GM21515 (cell line): ENCODE results near the gene ATP23.

Experiments
- ATAC-seq: cut with Tn5 transposase; IDR thresholded peaks from one replicate; pipeline ENCODE4 v1.9.1; 2021; ENCODE audit not compliant: unreplicated experiment

ATP23 gene, protein sequence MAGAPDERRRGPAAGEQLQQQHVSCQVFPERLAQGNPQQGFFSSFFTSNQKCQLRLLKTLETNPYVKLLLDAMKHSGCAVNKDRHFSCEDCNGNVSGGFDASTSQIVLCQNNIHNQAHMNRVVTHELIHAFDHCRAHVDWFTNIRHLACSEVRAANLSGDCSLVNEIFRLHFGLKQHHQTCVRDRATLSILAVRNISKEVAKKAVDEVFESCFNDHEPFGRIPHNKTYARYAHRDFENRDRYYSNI

DNA sequence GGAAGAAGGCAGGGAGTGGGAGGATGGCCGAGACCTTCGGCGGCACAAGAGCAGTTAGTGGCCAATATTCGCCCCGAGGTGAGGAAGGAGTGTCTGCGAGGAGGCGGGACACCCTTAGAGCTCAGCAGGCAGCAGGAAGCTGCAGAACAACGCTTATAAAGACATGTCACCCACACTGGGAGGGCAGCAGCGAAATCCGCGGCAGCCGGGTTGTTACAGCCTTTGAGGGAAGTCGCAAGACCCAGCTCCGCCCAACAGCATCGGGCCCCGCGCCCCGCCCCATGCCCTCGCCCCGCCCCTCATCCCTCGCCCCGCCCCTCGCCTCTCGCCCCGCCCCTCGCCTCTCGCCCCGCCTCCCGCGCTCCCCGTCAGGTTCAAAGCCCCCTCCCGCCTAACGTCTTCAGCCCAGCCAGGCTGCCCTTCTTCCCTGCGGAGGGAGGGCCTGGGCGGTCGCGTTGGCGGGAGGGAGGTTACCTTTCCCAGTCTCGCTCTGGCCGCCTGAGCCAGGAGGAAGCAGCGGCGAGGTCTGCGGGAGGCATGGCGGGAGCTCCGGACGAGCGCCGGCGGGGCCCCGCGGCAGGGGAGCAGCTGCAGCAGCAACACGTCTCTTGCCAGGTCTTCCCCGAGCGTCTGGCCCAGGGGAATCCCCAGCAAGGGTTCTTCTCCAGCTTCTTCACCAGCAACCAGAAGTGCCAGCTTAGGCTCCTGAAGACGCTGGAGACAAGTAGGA is at the start of gene ATP23:
Gene ATP23, plus strand, starts transcription at position 403 of the 730 bp plus-strand sequence. Its CDS starts 135 bp downstream, at position 538.
- ATAC-seq: peak; percentile 86

GRCh38 chr12:57892232-57892972 is 49.0 kb upstream of the ATP23 start:
- ATAC-seq: no peak

- ATAC-seq: no peak
These were observed 47.7 kb upstream of the ATP23 start for GRCh38 chr12:57893431-57894353.

DNA sequence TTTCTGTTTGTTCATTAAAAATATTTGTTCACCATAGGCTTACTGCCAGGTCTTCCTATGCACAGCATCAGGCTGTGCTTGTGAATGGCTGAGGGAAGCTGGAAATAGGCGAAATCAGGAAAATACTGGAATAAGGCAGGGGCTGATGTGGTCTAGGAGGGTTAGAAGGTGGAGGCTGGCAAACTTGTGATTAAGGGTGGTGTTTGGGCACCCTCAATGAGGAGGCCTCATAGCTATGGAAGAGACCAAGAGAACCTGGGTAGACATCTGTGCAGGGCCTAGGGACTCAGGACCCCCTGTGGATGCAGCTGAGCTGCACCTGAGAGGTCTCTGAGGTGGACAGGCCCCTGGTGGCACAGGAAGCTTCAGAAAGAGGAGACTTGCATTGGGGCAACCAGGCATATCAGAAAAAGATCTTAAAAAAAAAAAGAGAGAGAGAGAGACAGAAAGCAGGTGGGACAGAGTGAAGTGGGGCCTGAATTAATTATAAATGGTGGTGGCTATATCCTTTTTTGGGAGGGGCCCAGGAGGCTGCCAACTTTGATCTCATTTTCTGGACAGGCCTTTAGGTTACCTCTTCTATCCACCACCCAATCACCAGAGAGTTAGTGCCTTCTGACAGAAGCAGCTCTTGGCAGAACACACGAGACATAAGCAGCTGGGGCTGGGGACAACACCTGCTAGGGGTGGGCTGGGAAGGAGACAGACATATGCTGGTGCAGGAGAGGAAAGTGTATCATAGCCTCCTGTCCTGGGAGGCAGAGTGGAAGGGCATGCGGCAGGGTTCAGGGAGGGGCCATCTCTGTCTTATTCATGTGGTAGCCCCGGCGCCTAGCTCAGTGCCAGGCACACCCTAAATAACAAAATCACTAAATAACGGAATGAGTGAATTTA is 46.7 kb upstream of the ATP23 start:
- ATAC-seq: no peak

GRCh38 chr12:57895389-57896114 is 45.8 kb upstream of the ATP23 start:
- no peak for ATAC-seq

GRCh38 chr12:57896115-57896433 is 45.3 kb upstream of the ATP23 start:
- no peak for ATAC-seq

GRCh38 chr12:57896434-57897201 is 44.7 kb upstream of the ATP23 start:
- ATAC-seq: no peak

- no peak for ATAC-seq
These were observed 43.9 kb upstream of the ATP23 start for GRCh38 chr12:57897286-57897974.

DNA sequence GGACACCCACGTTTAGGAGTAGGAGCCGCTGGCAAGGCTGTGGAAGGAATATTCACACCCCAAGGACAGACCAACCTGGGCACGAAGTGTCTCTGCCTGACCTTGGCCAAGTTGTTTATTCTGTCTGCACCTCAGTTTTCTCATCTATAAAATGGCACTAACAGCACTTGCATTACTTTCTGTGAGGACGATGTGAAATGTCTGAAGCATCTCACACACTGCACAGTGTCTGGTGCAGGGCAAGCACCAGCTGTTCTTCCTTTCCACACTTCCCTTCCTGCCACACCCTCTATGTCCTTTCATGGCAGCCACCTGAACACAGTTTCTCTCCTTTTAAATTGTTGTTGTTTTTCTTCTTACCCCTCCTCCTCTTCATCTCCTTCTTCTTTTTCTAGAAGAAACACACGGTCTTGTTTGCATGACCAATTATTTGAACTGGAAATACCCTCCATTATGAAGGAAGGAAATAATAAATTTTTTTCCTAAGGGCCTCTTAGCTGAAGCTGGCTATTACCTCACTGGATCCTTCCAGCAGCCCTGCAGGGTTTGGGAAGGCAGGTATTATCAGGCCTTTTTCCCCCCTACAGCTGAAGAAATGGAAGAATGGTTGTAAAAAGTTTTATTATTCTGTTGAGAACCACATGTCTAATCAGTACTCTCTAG is 42.9 kb upstream of the ATP23 start:
- ATAC-seq: peak; percentile 36

GRCh38 chr12:57899010-57899662 is 42.2 kb upstream of the ATP23 start:
- peak; percentile 88 for ATAC-seq

GRCh38 chr12:57902478-57902969 is 38.8 kb upstream of the ATP23 start:
- ATAC-seq: no peak

DNA sequence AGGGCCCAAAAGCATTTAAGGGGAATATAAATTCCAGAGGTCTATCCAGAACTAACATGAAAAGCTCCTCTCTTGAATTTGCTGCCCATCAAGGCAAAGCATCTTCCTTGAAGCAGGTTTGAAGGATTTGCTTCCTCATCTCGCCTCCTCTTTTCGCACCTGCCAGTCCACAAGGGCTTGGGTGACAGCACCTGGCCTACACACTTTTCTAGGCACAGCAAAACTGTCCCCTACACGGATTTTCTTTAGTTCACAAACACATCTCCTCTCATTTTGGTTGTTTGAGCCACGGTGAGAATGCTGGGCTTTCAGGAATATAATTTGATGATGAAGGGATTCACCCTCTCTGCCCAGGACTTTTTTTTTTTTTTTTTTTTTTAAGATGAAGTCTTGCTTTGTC is 36.9 kb upstream of the ATP23 start:
- no peak for ATAC-seq

- peak; percentile 83 for ATAC-seq
These were observed 36.2 kb upstream of the ATP23 start for GRCh38 chr12:57904848-57905811.

DNA sequence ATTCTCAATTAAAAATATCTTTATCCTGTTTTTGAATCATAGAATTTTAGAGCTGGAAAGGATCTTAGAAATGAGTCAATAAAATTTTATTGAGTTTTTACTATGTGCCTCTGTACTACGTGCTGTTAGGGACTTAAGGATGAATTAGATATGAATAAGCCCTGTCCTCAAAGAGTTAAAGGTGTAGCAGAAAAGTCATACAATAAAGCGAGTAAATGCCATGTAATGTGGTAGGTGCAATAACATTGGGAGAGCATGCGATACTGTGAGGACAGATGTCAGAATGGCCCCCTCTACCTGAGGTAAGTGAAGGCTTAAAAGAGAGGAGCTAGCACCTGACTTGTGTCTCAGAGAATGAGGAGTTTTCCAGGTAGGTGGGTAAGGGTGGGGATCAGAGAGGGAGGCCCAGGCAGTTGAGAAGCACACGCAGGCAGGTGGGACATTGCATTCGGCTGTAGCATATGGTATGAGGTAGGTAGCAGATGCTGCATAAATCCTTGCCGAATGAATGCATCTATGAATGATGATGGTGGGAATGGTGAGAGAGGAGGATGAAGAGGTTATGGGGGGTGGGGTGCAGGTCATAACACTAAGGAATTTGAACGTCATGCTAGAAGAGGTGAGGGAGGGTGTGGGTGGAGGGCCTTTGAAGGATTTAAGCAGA is 35.4 kb upstream of the ATP23 start:
- ATAC-seq: no peak

DNA sequence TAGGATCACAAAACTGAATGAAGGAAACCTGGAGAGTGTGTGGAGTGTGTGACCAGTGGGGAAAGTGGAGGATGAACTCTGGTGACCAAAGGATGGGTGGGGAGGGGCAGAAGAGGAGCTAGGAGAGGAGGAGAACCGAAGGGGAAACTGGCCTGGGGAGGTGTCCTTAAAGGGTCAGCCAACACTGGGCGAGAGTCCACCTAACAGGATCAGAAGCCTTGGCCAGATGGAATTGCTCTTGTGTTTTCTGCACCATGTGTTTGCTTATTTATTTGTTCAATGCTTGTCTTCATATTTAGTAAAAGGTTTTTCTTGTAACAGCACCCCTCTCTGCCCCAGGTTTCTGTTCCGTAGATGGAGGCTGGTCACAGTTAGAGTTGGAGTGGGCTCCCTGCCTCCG is 34.5 kb upstream of the ATP23 start:
- no peak for ATAC-seq
